ENCODE data around the gene CDKN1C. TPM values are rescaled to one million over a fixed set of nuclear protein-coding genes. Genes with fewer than 3 reads are reported as not detected.

Gene CDKN1C
- total RNA-seq, 1 experiment from 2014 or later, result 0.25 TPM

DNA sequence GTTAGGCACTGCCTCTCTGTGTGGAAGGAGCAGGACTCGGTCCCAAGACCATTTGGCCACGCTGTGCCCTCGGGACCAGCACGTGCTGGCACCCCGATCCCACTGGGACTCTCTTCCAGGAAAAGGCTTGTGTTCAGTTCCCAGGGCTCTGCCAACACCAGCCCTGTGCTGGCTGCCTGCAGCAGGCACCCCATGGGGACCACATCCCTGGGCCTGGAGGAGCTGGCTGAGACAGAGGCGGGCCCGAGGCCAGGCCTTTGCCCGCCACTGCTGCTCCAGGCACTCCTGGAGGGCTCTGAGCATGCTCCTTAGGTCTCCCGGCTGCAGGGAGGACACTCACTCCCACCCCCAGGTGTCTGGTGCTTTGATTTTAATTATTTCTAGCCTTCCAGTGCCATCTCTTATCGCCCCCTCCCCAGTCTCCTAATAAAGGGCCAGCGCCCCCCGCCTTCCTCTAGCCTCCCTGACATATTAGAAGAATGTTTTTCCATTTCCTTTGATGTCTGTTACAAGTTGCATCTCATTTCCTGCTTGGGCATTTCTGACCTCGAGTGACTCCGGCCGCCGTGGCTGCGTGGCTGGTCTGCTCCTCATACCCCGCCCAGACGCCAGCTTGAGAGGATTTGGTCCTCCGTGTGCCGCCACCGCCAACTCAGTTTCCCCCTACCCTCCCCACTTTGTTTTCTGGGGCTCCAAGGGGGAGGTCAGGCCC, 14.4 kb downstream of the CDKN1C start:
- no peak for DNase-seq (ENCODE audit: extremely low read depth, low read depth)

DNA sequence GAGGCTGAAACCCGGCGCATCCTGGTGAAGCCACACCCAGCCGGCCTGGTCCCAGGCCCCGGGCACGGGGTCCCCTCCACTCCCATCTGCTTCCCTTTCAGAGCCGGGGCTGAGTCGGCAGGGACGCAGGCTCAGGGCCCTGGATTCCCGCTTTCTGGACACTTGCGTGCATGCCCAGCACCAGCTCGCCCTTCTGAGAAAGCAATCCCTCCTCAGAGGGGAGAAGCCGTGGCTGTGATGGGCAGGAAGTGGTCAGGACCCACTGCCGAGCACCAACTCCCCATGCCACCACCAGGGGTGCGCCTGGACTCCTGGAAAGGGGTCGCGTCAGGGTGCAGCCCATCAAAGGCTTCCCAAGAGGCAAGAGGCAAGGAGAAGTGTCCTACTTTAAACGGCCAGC, 15.1 kb downstream of the CDKN1C start:
- no peak for DNase-seq (ENCODE audit: extremely low read depth, low read depth)

DNA sequence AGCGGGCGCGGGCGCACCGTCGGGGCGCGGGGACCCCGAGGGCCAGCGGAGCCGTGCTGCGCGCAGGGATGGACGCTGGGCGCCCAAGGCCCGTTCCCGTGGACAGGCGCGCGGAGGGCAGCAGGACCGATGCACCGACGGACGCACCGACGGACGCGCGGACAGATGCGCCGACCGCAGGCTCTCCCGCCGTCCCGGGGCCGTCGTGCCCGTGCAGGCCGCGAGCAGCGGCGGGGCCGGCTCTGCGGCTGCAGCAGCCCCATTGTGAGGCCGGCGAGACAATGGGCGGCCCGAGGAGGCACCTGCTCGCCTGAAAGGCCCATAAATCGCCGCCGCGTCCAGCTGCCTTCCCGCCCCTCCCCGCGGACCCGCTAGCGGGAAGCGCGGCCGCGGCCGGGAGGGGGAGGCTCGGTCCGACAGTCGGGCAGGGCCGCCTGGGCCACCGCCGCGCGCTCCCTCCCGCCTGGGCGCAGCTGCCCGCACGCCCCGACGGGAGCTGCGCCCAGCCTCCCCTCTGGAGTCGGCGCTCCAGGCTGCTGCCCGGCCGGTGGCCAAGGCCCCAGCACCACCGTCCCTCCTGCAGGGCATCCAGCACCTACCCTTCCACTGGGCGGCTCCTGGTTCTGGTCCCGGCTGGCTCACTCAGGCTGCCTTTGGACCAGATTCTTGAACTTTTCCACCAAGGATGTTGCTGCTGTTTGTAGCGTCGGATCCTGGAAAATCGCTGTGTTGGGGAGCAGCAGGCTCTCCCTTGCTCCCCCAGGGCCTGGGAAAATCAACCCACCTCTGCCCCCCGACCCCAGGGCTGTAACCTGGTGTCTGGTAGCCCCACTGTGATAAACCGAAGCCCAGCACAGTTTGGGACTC, 15.8 kb downstream of the CDKN1C start:
- no peak for DNase-seq (ENCODE audit: extremely low read depth, low read depth)

GRCh38 chr11:2869134-2869526, 16.4 kb downstream of the CDKN1C start:
- no peak for DNase-seq (ENCODE audit: extremely low read depth, low read depth)

DNA sequence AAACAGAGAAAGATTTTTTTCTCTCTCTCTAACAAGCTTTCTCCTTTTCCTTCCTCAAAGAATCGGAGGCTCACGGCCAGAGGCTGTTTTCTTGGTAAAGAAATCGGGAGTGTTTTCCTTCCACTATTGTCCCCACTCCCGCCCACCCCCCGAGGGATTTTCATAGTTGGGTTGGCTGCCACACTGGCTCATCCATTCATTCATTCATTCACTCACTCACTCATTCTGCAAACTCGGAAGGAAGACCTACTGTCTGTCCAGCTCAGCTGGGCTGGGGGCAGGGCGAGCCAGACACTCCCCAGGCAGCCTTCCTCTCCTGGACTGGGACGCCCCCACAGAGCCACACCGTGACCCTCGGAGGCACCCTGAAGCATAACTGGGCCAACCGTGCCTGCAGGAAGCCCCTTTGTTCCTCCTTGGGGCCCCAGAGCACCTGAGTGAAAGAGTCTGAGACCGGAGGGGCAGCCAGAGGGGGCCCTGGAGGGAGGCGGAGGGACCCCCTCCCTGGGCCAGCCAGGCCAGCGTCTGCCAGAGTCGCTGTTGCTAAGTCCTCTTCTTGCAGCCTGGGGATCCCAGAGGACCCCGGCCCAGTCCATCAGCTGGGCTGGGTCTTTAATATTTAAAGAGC, 17.0 kb downstream of the CDKN1C start:
- no peak for DNase-seq (ENCODE audit: extremely low read depth, low read depth)

- no peak for DNase-seq (ENCODE audit: extremely low read depth, low read depth)
Observed at GRCh38 chr11:2867722-2868505, 17.7 kb downstream of the CDKN1C start.

DNA sequence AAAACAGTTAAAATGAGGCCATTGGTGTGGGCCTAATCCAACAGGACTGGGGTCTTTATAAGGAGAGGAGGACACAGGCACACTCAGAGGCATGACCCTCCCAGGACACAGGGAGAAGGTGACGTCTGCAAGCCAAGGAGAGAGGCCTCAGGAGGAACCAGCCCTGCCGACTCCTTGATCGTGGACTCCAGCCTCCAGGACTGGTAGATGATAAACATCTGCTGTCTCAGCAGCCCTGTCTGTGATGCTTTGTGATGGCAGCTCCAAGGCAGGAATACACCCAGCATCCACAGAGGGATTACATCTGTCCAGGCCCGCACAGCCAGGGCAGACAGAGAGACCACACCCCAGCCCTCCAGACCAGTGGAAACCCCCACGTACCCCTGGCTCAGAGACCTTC, 18.4 kb downstream of the CDKN1C start:
- DNase-seq (ENCODE audit: extremely low read depth, low read depth), result no peak

DNA sequence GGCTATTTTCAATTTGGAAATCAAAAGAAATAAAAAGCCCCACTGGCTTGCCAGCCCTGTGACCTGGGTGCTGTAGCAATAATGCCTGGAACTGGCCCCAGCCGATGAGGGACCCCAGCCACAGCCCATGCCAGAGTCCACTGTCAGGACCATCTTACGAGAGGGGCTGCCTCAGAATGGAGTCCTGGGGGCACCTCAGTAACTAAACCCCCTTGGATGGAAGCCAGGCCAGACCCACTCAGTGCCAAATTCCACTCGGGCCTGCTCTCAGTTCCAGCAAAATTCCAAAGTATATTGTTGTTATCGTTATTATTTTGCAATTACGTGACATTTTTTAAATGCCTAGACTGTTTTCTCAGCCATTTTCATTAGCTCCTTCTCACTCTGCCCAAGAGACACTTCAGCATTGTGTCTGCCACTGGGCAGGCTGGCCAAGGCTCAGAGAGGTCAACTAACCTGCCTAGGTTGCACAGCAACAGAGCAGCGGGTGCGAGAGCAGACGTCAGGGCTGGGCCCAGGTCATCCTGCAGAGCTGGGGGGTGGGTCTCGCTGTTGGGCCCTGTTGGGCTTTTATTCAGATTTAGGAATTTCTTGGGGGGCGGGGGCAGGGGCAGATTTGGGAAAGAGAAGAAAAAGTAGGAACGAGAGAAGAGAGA, 19.5 kb downstream of the CDKN1C start:
- no peak for DNase-seq (ENCODE audit: extremely low read depth, low read depth)

GRCh38 chr11:2864901-2865300, 20.7 kb downstream of the CDKN1C start:
- no peak for DNase-seq (ENCODE audit: extremely low read depth, low read depth)

DNA sequence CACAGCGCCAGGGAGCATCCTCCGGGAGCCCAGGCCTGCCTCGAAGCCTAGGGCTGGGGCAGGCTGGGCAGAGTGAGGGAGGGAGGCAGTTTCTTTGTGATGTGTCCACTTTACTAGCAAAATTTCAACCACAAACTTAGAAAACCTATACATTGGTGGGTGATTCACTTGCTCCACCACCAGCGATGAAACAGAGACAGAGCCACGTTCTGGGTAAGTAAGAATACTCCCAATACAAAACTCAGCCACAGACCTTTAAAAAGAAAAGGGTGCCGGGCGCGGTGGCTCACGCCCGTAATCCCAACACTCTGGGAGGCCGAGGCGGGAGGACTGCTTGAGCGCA, 22.3 kb downstream of the CDKN1C start:
- no peak for DNase-seq (ENCODE audit: extremely low read depth, low read depth)

DNA sequence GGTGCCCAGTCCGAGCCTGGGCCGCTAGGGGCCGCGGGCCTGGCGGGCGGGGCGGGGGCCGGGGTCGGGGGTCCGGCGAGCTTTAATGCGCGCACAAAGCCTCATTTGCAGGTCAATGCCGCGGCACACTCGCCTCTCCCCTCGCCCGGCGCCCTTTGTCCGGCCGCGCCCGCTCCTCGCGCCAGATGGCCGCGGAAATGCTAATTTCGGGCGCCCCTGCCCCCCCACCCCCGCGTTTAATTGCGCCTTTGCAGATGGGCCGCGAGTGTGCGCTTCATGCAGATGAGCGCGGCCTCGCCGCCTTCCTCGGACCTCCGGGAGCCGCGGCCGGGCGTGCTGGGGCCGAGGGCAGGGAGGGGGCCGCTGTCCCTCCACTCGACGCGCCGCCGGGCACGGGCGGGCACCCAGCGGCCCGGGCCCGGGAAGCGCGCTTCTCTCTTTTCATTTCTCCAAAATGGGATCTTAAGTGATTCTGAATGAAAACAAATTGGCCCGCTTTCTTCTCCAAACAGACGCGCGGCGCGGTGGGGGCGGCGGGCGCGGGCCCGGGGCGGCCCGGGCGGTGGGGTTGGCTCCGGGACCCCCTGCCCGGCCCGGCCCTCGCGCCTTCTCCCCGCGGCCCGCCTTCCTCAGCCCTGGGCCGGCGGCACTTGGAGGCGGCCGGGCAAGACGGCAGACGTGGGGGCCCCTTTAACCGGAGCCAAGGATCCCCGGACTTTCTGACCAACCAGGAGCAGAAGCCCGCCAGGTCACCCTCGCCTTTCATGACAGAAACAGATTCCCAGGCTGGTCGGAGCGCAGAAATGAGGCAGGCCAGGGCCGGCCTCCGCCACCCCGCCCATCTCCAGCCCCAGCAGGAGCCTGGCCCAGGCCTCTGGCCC, 22.9 kb downstream of the CDKN1C start:
- DNase-seq (ENCODE audit: extremely low read depth, low read depth), result no peak

DNA sequence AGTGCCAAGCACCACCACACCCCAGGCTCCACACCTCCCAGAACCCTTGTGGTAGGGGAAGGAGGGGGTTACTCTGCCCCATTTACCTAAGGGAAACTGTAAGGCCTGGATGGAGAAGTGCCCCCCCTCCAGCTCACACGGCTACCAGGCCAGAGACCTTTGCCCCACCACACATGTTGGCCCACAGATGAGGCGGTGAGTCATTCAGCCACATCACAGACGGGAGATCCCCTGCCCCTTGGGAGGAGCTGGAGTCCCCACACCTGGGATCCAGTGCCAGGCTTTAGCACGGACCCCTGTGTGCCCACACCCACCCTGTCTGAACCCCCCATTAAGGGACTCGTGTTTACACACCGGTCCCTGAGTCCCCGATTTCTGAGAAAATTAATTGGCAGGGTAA, 24.9 kb downstream of the CDKN1C start:
- no peak for DNase-seq (ENCODE audit: extremely low read depth, low read depth)

DNA sequence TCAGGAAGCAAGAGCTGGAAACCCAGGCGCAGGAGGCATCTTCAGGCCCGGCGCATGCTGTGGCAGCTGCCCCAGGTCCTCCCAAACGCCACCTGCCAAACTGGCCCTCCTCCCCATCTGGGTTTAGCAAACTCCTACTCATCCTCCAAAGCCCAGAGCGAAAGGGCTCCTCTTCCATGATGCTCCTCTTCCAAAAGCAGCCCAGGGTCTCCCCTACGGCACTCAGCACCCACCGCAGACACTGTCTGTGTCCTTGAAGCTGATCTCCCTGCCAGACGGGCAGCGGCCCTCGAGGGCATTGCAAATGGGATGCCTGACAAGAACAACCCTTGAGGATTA, 25.9 kb downstream of the CDKN1C start:
- no peak for DNase-seq (ENCODE audit: extremely low read depth, low read depth)

- DNase-seq (ENCODE audit: extremely low read depth, low read depth), result no peak
Observed at GRCh38 chr11:2858995-2859698, 26.4 kb downstream of the CDKN1C start.

GRCh38 chr11:2857918-2858317, 27.7 kb downstream of the CDKN1C start:
- DNase-seq (ENCODE audit: extremely low read depth, low read depth), result no peak

DNA sequence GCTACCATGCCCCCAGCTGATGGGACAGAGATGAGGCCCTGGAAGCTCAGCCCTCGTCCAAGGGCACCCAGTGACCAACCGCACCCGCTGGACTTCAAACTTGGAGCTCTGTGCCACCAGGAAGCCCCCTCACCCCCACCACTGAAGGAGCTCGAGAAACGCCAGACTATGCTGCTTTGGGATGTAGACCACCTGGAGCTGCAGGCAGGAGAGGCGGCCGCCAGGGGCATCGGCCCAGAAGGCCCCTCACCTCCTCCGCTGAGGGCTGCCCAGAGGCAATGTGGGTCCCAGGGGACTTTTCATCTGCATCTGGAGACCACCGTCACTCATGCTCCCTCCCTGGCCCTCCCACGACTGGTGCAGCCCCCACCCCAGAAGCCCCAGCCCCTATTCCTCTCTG, 28.3 kb downstream of the CDKN1C start:
- DNase-seq (ENCODE audit: extremely low read depth, low read depth), result no peak

GRCh38 chr11:2855162-2855561, 30.4 kb downstream of the CDKN1C start:
- no peak for DNase-seq (ENCODE audit: extremely low read depth, low read depth)

DNA sequence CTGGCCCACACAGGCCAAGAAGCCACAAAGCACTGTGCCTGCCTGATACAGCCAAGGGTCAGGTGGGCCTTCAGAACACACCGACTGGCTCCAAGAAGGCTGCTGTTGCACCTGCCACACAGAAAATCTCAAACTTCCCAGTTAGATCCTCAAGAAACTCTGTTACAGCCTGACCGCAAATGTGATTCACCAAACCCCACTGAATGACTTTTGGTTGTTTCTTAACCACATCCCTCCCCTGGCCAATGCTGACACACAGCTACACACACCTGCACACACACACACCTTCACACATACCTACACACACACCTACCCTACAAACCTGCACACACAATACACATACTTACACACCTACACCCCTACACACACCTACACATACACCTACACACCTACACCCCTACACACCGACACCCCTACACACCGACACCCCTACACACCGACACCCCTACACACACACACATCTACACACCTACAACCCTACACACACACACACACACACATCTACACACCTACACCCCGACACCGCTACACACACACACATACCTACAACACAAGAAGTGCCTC, 31.5 kb downstream of the CDKN1C start:
- no peak for DNase-seq (ENCODE audit: extremely low read depth, low read depth)

- no peak for DNase-seq (ENCODE audit: extremely low read depth, low read depth)
Observed at GRCh38 chr11:2853401-2853800, 32.2 kb downstream of the CDKN1C start.
